ENCODE data around the gene NFKBIA.

DNA sequence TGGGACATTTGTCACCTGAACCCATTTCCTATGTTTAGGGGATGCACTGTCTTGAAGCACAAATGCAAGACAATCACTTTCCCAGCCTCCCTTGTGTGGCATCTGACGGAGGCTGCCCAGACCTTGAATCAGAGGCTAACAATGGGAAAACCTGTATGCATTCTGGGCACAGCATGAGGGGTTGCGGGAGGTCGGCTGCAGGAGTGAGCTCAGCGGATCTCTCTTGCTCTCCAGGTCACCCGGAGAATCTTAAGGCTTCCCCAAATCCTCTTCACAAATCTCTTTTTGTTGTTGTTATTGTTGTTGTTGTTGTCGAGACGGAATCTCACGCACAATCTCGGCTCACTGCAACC is 15.3 kb downstream of the NFKBIA start:
- TF ChIP-seq, protein P1, sequence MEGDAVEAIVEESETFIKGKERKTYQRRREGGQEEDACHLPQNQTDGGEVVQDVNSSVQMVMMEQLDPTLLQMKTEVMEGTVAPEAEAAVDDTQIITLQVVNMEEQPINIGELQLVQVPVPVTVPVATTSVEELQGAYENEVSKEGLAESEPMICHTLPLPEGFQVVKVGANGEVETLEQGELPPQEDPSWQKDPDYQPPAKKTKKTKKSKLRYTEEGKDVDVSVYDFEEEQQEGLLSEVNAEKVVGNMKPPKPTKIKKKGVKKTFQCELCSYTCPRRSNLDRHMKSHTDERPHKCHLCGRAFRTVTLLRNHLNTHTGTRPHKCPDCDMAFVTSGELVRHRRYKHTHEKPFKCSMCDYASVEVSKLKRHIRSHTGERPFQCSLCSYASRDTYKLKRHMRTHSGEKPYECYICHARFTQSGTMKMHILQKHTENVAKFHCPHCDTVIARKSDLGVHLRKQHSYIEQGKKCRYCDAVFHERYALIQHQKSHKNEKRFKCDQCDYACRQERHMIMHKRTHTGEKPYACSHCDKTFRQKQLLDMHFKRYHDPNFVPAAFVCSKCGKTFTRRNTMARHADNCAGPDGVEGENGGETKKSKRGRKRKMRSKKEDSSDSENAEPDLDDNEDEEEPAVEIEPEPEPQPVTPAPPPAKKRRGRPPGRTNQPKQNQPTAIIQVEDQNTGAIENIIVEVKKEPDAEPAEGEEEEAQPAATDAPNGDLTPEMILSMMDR (IDR thresholded peaks at IDR 0.05; ENCODE audit: insufficient read depth, low read depth, low read length): no peak
- no peak for TF ChIP-seq EZH2 (IDR thresholded peaks at IDR 0.05; ENCODE audit: insufficient read depth, low read length)

All from astrocyte (in vitro differentiated cells and primary cell).